GM23248 (cell line): ENCODE results near the gene ANKRD9.

Experiments used
- EZH2 ChIP-seq: fragments of 200-600 bp; sonication (generic); IDR thresholded peaks from 2 replicates; pipeline ENCODE4 v1.6.1; 2018; ENCODE audit warnings: antibody characterized with exemption, mild to moderate bottlenecking; ENCODE audit not compliant: insufficient read depth, poor library complexity, severe bottlenecking
- EZH2phosphoT487 ChIP-seq: fragments of 200-600 bp; sonication (generic); IDR thresholded peaks from 2 replicates; pipeline ENCODE4 v1.6.1; 2018; ENCODE audit warnings: antibody characterized with exemption, moderate library complexity, mild to moderate bottlenecking, low read depth; ENCODE audit not compliant: insufficient read depth

DNA sequence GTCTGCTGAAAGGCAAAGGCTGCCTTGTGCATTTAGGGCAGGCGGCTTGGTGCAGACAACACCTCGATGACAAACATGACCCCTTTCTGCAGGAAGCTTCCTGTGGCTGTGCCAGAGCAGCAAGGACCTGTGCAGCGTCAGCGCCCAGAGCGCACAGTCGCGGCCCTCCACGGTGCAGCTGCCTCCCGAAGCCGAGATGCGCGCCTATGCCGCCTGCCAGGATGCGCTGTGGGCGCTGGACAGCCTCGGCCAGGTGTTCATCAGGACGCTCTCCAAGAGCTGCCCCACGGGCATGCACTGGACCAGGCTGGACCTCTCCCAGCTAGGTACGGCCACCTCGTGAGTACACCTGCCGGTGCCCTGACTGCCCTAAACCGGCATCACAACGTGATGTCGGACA is 57.3 kb downstream of the ANKRD9 start:
- no peak for TF ChIP-seq EZH2
- TF ChIP-seq EZH2phosphoT487 = no peak
